H9 (cell line): ENCODE results near the gene E2F7. TPM values are rescaled to one million over a fixed set of nuclear protein-coding genes. Genes with fewer than 3 reads are reported as not detected.

Experiments used
- DNase-seq: peaks from one replicate; pipeline ENCODE4 v3.0.0-alpha.2; 2017
- H2AFZ ChIP-seq: one replicate; pipeline ENCODE4 v1.6.1; 2013; ENCODE audit warnings: mild to moderate bottlenecking, low read length, control low read depth, moderate library complexity
- H2AK5ac ChIP-seq: 2 replicates; pipeline ENCODE4 v1.6.1; 2013; ENCODE audit warnings: low read length, control low read depth, mixed read lengths; ENCODE audit not compliant: insufficient read length
- H2BK120ac ChIP-seq: one replicate; pipeline ENCODE4 v1.6.1; 2013; ENCODE audit warnings: low read depth, mild to moderate bottlenecking, low read length, control low read depth, inconsistent platforms; ENCODE audit not compliant: poor library complexity, severe bottlenecking
- H2BK12ac ChIP-seq: 2 replicates; pipeline ENCODE4 v1.6.1; 2013; ENCODE audit warnings: low read length, control low read depth, mixed read lengths, low read depth; ENCODE audit not compliant: insufficient read length
- H2BK15ac ChIP-seq: 2 replicates; pipeline ENCODE4 v1.6.1; 2013; ENCODE audit warnings: low read depth, low read length, control low read depth
- H2BK20ac ChIP-seq: one replicate; pipeline ENCODE4 v1.6.1; 2013; ENCODE audit warnings: low read depth, mild to moderate bottlenecking, low read length, control low read depth, inconsistent platforms; ENCODE audit not compliant: poor library complexity, severe bottlenecking
- H2BK5ac ChIP-seq: 2 replicates; pipeline ENCODE4 v1.6.1; 2013; ENCODE audit warnings: low read length, control low read depth, mixed read lengths; ENCODE audit not compliant: insufficient read length
- H3K14ac ChIP-seq: 2 replicates; pipeline ENCODE4 v1.6.1; 2013; ENCODE audit warnings: low read length, control low read depth; ENCODE audit not compliant: insufficient read depth
- H3K18ac ChIP-seq: 2 replicates; pipeline ENCODE4 v1.6.1; 2013; ENCODE audit warnings: low read depth, mild to moderate bottlenecking, mixed read lengths, low read length, control low read depth; ENCODE audit not compliant: insufficient read length
- H3K23ac ChIP-seq: 2 replicates; pipeline ENCODE4 v1.6.1; 2013; ENCODE audit warnings: low read length, control low read depth, mixed read lengths, low read depth; ENCODE audit not compliant: insufficient read length
- H3K23me2 ChIP-seq: 2 replicates; pipeline ENCODE4 v1.6.1; 2013; ENCODE audit warnings: low read depth, mild to moderate bottlenecking, mixed read lengths, low read length, control low read depth; ENCODE audit not compliant: insufficient read length, poor library complexity, severe bottlenecking
- H3K27ac ChIP-seq: 2 replicates; pipeline ENCODE4 v1.5.1; 2013; ENCODE audit warnings: low read length, control low read depth, mixed read lengths, low read depth; ENCODE audit not compliant: insufficient read length
- H3K27me3 ChIP-seq: 2 replicates; pipeline ENCODE4 v1.6.1; 2013; ENCODE audit warnings: low read length, control low read depth, inconsistent platforms; ENCODE audit not compliant: insufficient read depth
- H3K4ac ChIP-seq: 2 replicates; pipeline ENCODE4 v1.6.1; 2013; ENCODE audit warnings: low read depth, mild to moderate bottlenecking, control low read depth, inconsistent platforms, low read length, moderate library complexity
- H3K4me1 ChIP-seq: 2 replicates; pipeline ENCODE4 v1.6.1; 2013; ENCODE audit warnings: low read length, control low read depth, inconsistent platforms; ENCODE audit not compliant: insufficient read depth
- H3K4me2 ChIP-seq: 2 replicates; pipeline ENCODE4 v1.6.1; 2013; ENCODE audit warnings: low read length, control low read depth, mixed read lengths; ENCODE audit not compliant: insufficient read length, insufficient read depth
- H3K56ac ChIP-seq: 2 replicates; pipeline ENCODE4 v1.6.1; 2013; ENCODE audit warnings: low read depth, mild to moderate bottlenecking, mixed read lengths, low read length, control low read depth; ENCODE audit not compliant: insufficient read length
- H3K79me1 ChIP-seq: 2 replicates; pipeline ENCODE4 v1.6.1; 2013; ENCODE audit warnings: low read depth, mild to moderate bottlenecking, moderate library complexity, low read length, control low read depth, inconsistent platforms; ENCODE audit not compliant: insufficient read depth, poor library complexity, severe bottlenecking
- H3K79me2 ChIP-seq: 2 replicates; pipeline ENCODE4 v1.6.1; 2013; ENCODE audit warnings: low read length, control low read depth, inconsistent platforms; ENCODE audit not compliant: insufficient read depth
- H3K9ac ChIP-seq: 2 replicates; pipeline ENCODE4 v1.6.1; 2013; ENCODE audit warnings: low read length, control low read depth, mixed read lengths; ENCODE audit not compliant: insufficient read length; ENCODE audit errors: extremely low read depth
- H3K9me3 ChIP-seq: one replicate; pipeline ENCODE4 v1.6.1; 2013; ENCODE audit warnings: low read depth, low read length, inconsistent platforms; ENCODE audit not compliant: control insufficient read depth
- H3T11ph ChIP-seq: one replicate; pipeline ENCODE4 v1.6.1; 2013; ENCODE audit warnings: mild to moderate bottlenecking, low read length, control low read depth, inconsistent platforms
- H4K20me1 ChIP-seq: one replicate; pipeline ENCODE4 v1.6.1; 2013; ENCODE audit not compliant: control insufficient read depth, insufficient read length, insufficient read depth
- H4K5ac ChIP-seq: 2 replicates; pipeline ENCODE4 v1.6.1; 2013; ENCODE audit warnings: low read depth, mild to moderate bottlenecking, mixed read lengths, low read length, control low read depth; ENCODE audit not compliant: insufficient read length
- H4K8ac ChIP-seq: replicated peaks from 2 replicates; pipeline ENCODE4 v1.6.1; 2013; ENCODE audit warnings: low read length, control low read depth, mixed read lengths, low read depth; ENCODE audit not compliant: insufficient read length
- H4K91ac ChIP-seq: 2 replicates; pipeline ENCODE4 v1.6.1; 2013; ENCODE audit warnings: low read depth, mild to moderate bottlenecking, moderate library complexity, mixed read lengths, low read length, control low read depth; ENCODE audit not compliant: insufficient read length
- H3K27ac Mint-ChIP-seq, 3 experiments: 2 replicates in 2 of 3; 3 replicates in 1 of 3; pipeline ENCODE4 v1.8.0; 2020 to 2021; ENCODE audit warnings: mixed read lengths in 3 of 3, mild to moderate bottlenecking in 1 of 3, moderate library complexity in 1 of 3
- H3K27me3 Mint-ChIP-seq: 2 replicates; pipeline ENCODE4 v1.8.0; 2021; ENCODE audit warnings: low read depth, mild to moderate bottlenecking, moderate library complexity, mixed read lengths
- H3K36me3 Mint-ChIP-seq, 3 experiments: 2 replicates in 2 of 3; 3 replicates in 1 of 3; pipeline ENCODE4 v1.8.0; 2020 to 2021; ENCODE audit warnings: low read depth in 3 of 3, mixed read lengths in 3 of 3; ENCODE audit not compliant: insufficient read depth in 1 of 3
- H3K4me1 Mint-ChIP-seq, 2 experiments: 2 replicates each; pipeline ENCODE4 v1.8.0; 2020; ENCODE audit warnings: mixed read lengths in 2 of 2
- H3K4me3 Mint-ChIP-seq, 2 experiments: 2 replicates in 1 of 2; 3 replicates in 1 of 2; pipeline ENCODE4 v1.8.0; 2020 to 2021; ENCODE audit warnings: mild to moderate bottlenecking in 2 of 2, mixed read lengths in 2 of 2, moderate library complexity in 1 of 2
- H3K9me3 Mint-ChIP-seq, 2 experiments: 2 replicates in 1 of 2; 3 replicates in 1 of 2; pipeline ENCODE4 v1.8.0; 2020; ENCODE audit warnings: mild to moderate bottlenecking in 2 of 2, mixed read lengths in 2 of 2, moderate library complexity in 1 of 2
- CTCF ChIP-seq: fragments of 200-600 bp; sonication (generic); conservative IDR thresholded peaks from 3 replicates; pipeline ENCODE4 v1.8.0; 2021; ENCODE audit warnings: antibody characterized with exemption, mild to moderate bottlenecking
- WGBS: extraction: QIAGEN DNeasy Blood & Tissue Kit; methylation state at CpG from one replicate; pipeline ENCODE4 v1.1.7; 2013; ENCODE audit warnings: missing lambda C conversion rate, low lambda C conversion rate, mixed read lengths; ENCODE audit not compliant: insufficient read length; ENCODE audit errors: extremely low coverage; 5-methylcytosine and 5-hydroxymethylcytosine counted together
- total RNA-seq: library from RNA; stranded (reverse); gene quantifications from 2 replicates; pipeline ENCODE4 v1.2.1, GENCODE V29; 2021

E2F7 gene
- total RNA-seq, 1 experiment from 2014 or later, result 24.5 TPM

- Histone ChIP-seq H2BK120ac (no peak overlapping the region), H4K5ac (no peak overlapping the region), H2AK5ac (no peak overlapping the region), H4K91ac (no peak overlapping the region), H3K4me1 (no peaks in the 10 kb centered on the region), H3T11ph (no peak overlapping the region), H3K4ac (no peak overlapping the region), H2BK5ac (no peak overlapping the region), H2BK12ac (no peak overlapping the region), H3K18ac (no peak overlapping the region), H3K9ac (no peak overlapping the region), H2BK15ac (no peak overlapping the region), H4K20me1 (no peaks in the 10 kb centered on the region), H3K79me1 (no peaks in the 10 kb centered on the region), H3K23me2 (no peaks in the 10 kb centered on the region), H2BK20ac (no peak overlapping the region), H3K56ac (no peak overlapping the region), H3K23ac (no peak overlapping the region), H4K8ac (no peak overlapping the region), H3K27ac (no peak overlapping the region), H2AFZ (no peak overlapping the region), H3K79me2 (no peaks in the 10 kb centered on the region), H3K9me3 (no peaks in the 10 kb centered on the region), H3K4me2 (no peak overlapping the region), H3K14ac (no peak overlapping the region), H3K27me3 (no peaks in the 10 kb centered on the region)
- TF ChIP-seq CTCF, result no peak
- peaks cover 3 to 9% of the 10 kb centered on the region in 2 experiments for H3K4me1 Mint-ChIP-seq
- DNase-seq, result no peak
- H3K9me3 Mint-ChIP-seq, result no peaks in the 10 kb centered on the region
- H3K27me3 Mint-ChIP-seq, result no peaks in the 10 kb centered on the region; the same call in none of the 2 replicates
- H3K27ac Mint-ChIP-seq, result no peak overlapping the region
- WGBS, result no CpG with 5 or more reads among the region's 1 CpG
- no peaks in the 10 kb centered on the region for H3K36me3 Mint-ChIP-seq
- H3K4me3 Mint-ChIP-seq, result no peak overlapping the region
Measured at GRCh38 chr12:77089686-77090220, 24.4 kb upstream of the E2F7 start.
